Astrocyte of the cerebellum (primary cell): ENCODE results near the gene MRO.
"Not testable (repeated sequence)": the region's sequence is repeated elsewhere in the genome, so short reads cannot be mapped to it uniquely, and the experiment has no call there.

ENCODE experiments used
- DNase-seq: peaks from one replicate; pipeline ENCODE4 v3.0.0-alpha.2; 2011; ENCODE audit warnings: low read depth
- H3K4me3 ChIP-seq: 2 replicates; pipeline ENCODE4 v1.5.1; 2011; ENCODE audit warnings: mild to moderate bottlenecking, low read depth, low read length, moderate library complexity
- in situ Hi-C: cut with HindIII; loops from 2 replicates; pipeline ENCODE4 v1.10.0; 2017; ENCODE audit warnings: low sequenced_read_pairs
- TF ChIP-seq, protein P1 (sequence below): IDR thresholded peaks from 2 replicates; pipeline ENCODE4 v1.5.1; 2012; ENCODE audit warnings: low read length, low read depth, moderate library complexity, mild to moderate bottlenecking; ENCODE audit errors: missing control alignments

MRO gene

DNA sequence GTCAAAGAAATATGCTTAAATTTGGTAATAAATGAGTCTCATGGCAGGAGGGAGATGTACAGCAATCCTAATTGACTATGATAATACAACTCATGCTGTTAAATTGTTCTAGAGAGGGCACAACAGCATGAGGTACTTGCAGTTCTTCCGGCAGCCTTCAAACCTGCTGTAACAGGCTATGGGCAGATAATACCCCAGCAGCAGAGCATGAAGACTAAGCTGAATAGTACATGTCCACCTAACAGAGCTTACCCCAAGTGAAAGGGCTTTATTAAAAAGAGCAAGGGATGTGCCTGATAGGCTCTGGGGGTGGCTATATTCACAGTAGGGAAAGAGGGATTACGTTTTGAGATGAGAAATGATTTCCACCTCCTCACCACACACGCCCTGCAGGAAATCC is 28.9 kb downstream of the MRO start:
- no peak overlapping the region for H3K4me3 ChIP-seq
- TF ChIP-seq, protein P1, sequence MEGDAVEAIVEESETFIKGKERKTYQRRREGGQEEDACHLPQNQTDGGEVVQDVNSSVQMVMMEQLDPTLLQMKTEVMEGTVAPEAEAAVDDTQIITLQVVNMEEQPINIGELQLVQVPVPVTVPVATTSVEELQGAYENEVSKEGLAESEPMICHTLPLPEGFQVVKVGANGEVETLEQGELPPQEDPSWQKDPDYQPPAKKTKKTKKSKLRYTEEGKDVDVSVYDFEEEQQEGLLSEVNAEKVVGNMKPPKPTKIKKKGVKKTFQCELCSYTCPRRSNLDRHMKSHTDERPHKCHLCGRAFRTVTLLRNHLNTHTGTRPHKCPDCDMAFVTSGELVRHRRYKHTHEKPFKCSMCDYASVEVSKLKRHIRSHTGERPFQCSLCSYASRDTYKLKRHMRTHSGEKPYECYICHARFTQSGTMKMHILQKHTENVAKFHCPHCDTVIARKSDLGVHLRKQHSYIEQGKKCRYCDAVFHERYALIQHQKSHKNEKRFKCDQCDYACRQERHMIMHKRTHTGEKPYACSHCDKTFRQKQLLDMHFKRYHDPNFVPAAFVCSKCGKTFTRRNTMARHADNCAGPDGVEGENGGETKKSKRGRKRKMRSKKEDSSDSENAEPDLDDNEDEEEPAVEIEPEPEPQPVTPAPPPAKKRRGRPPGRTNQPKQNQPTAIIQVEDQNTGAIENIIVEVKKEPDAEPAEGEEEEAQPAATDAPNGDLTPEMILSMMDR = no peak
- DNase-seq = no peak
- in situ Hi-C loops = no loop called here

DNA sequence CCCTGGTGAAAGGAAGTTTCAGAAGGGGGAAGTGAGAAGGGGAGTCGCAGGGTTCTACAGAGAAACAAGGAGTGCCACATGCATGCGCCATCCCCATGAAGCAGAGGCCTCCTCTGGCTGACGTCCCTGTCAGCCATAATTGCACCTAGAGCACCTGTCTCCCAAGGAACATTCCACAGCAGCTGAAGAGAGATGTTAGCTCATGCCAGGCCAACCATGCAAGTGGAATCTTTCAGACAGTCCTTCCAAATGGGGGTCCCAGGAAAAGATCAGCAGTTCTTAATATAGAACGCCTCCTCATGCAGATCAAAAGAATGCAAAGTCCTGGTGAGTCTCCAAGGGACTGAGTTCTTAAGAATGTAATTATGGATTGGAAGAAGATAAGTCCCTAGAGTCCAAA is 29.6 kb downstream of the MRO start:
- H3K4me3 ChIP-seq = no peak overlapping the region
- TF ChIP-seq, protein P1 = no peak
- in situ Hi-C loops = no loop called here
- no peak for DNase-seq

DNA sequence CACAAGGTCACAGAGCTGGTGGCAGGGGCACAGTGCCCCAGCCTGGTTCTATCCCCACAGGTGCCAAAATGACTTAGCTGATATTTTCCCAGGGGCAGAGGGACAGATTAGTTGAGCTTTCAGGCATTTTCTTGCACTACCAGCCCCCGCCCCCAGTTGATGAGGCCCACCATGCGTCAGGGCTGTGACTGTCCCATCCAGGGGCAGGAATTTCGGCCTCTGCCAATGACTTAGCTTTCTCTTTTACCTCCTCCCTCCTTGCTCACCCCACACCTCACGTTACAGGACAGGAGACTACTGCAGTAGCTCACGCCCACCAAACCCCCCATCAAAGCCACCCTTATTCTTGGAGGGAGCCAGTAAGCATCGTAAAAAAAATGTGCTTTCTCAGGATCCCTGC is 31.5 kb downstream of the MRO start:
- in situ Hi-C loops = no loop called here
- TF ChIP-seq, protein P1 = no peak
- DNase-seq = no peak
- H3K4me3 ChIP-seq = no peak overlapping the region

DNA sequence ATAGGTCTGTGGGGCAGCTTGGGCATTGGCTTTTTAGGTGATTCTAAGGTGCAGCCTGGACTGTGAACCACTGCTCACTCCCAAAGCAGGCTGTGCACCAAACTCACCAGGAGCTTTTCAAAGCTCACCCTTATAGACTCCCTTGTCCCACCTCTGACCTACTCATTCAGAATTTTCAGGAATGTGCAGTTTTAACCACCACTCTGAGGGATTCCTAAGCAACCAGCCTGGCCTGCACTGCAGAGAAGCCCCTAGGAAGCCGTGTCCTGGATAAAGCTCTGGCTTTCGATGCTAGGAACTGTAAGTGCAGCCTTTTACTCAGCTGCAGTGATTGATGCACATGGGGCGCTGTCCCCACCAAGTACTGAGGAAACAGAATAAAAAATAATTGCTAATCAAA is 33.0 kb downstream of the MRO start:
- no peak for DNase-seq
- TF ChIP-seq, protein P1 = no peak
- in situ Hi-C loops = no loop called here
- no peak overlapping the region for H3K4me3 ChIP-seq

DNA sequence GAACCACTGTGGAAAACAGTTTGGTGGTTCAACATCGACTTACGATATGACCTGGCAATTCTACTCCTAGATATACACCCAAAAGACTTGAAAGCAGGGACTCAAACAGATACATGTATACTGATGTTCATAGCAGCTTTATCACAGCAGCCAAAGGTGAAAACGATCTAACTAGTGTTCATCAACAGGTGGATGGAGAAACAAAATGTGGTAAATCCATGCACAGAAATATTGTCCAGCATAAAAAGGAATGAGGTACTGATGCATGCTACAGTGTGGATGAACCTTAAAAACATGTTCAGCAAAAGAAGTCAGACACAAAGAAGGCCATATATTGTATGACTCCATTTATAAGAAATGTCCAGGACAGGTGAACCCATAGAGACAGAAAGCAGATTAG is 36.3 kb downstream of the MRO start:
- no peak overlapping the region for H3K4me3 ChIP-seq
- DNase-seq = no peak
- TF ChIP-seq, protein P1 = no peak
- in situ Hi-C loops = no loop called here

DNA sequence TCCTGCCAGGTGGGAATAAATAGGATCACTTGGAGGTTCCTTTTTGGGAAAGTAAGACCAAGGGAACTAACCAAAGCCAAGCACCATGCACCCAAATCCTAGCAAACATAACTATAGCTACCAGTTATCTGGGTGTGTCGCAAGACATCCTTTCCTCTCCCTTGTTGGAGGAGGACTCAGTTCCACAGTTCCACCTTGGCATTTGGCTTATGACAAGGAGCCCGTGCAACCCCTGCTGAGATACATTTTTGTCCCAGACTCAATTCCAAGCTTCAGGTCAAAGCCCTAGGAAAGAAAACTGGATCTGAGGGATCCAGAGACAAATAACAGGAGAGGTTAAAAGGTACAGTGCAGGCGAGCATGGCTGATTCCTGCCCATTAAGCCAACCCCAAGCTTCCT is 40.8 kb downstream of the MRO start:
- H3K4me3 ChIP-seq, in situ Hi-C loops, DNase-seq: not testable (repeated sequence)

DNA sequence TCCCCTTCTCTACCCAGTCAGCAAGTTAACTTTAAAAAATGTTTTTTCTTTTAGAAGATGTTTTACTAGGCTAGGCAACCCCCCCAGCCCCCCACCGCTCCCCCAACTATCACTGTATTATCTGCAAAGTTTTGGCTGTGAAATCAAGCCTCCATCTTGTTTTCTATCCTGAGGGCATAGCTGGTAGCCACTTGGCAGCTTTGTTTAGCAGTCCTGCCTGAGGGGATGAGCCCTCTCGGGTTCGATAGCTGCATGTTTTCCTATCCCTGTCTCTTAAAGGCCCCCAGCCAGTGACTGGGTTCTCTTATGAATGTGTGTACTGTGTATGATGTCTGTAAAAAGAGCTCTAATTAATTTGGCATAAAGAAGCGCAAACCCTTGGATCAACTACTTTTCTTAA is 43.4 kb downstream of the MRO start:
- H3K4me3 ChIP-seq = no peak overlapping the region
- no peak for DNase-seq
- TF ChIP-seq, protein P1 = no peak
- in situ Hi-C loops = no loop called here
